Muscle of leg (tissue), 11 donors: Measurements from ENCODE around the gene NHLRC3. TPM values are rescaled to one million over a fixed set of nuclear protein-coding genes. Genes with fewer than 3 reads are reported as not detected.
"Not testable (repeated sequence)": the region's sequence is repeated elsewhere in the genome, so short reads cannot be mapped to it uniquely, and the experiment has no call there.

ENCODE experiments used
- DNase-seq: peaks from one replicate; pipeline ENCODE4 v3.0.0; 2013
- H3K27ac ChIP-seq: one replicate; pipeline ENCODE4 v1.5.1; 2013; ENCODE audit warnings: mild to moderate bottlenecking, low read length, control low read depth
- H3K27me3 ChIP-seq: one replicate; pipeline ENCODE4 v1.6.1; 2013; ENCODE audit warnings: low read length; ENCODE audit not compliant: control insufficient read depth, insufficient read depth
- H3K36me3 ChIP-seq: one replicate; pipeline ENCODE4 v1.6.1; 2013; ENCODE audit warnings: low read length; ENCODE audit not compliant: control insufficient read depth, insufficient read depth
- H3K4me1 ChIP-seq: one replicate; pipeline ENCODE4 v1.6.1; 2013; ENCODE audit warnings: low read length; ENCODE audit not compliant: control insufficient read depth, insufficient read depth
- H3K4me3 ChIP-seq: one replicate; pipeline ENCODE4 v1.5.1; 2013; ENCODE audit warnings: low read length, control low read depth
- H3K9me3 ChIP-seq: replicated peaks from 2 replicates; pipeline ENCODE4 v1.6.1; 2013; ENCODE audit warnings: low read depth, low read length; ENCODE audit not compliant: control insufficient read depth
- WGBS: methylation state at CpG from one replicate; pipeline ENCODE4 v1.1.5; 2013; ENCODE audit warnings: missing lambda C conversion rate; ENCODE audit not compliant: insufficient coverage; 5-methylcytosine and 5-hydroxymethylcytosine counted together
- polyA plus RNA-seq, 8 donors: library from polyadenylated mRNA; unstranded; fragments of 120-200 nt; gene quantifications; one replicate each; pipeline versions ENCODE4 v1.2.1 to v1.2.3, GENCODE V29; 2013; ENCODE audit warnings: inconsistent platforms in 1 of 8, low replicate concordance in 1 of 8; ENCODE audit not compliant: insufficient read length in 8 of 8, insufficient read depth in 1 of 8
- total RNA-seq: library from RNA; stranded (reverse); fragments of 120-200 nt; gene quantifications from one replicate; pipeline ENCODE4 v1.2.4, GENCODE V29; 2013

The NHLRC3 gene
- total and polyA plus RNA-seq, 9 donors: 22.0 to 42.5 (median 27.8) TPM

DNA sequence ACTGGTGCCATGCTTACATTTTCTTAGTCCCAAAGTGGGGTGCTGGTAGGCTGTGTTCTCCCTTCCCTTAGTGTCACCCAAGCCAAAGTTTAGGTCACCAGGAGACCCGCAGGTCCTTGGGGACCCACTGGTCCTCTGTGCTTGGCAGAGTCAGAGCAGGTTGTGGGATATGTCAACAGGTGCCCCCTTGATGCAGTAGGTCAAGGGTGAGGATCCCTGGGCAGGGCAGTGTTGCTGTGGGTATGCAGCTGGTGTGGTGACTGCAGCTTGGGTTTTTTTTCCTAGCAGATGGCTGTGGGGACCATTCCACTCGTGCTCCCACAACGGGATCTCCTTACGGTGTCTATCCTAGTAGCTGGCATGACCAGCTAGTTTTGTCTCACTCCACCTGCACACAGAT lies 23.7 kb downstream of the NHLRC3 start:
- H3K27me3 ChIP-seq: no peaks in the 10 kb centered on the region
- peaks cover 2% of the 10 kb centered on the region for H3K36me3 ChIP-seq
- no peak overlapping the region for H3K4me3 ChIP-seq
- no peaks in the 10 kb centered on the region for H3K4me1 ChIP-seq
- peaks cover 9% of the 10 kb centered on the region for H3K9me3 ChIP-seq
- no peak overlapping the region for H3K27ac ChIP-seq
- no peak for DNase-seq
- 82% methylated on average over 2 of the region's 4 CpGs for WGBS

DNA sequence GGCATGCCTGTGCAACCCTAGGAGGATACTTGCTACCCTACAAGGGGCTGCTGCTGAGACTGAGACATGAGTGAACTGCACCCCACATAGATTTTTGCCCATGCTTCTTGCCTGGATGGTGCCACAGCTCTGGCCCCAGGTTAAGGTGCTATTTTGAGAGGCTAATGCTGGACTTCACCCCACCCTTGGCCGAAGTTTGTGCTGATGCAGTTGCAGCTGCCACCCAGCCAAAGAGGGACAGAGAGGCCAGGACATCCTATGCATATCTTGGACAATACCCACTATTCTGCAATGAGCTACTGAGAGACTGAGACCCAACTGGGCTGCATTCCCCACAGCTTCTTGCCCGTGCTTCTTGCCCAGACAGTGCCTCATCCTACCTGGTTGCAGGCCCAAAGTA lies 34.6 kb downstream of the NHLRC3 start:
- Histone ChIP-seq H3K9me3 (no peaks in the 10 kb centered on the region), H3K27me3 (peaks cover 2% of the 10 kb centered on the region), H3K4me1 (peaks cover 5% of the 10 kb centered on the region), H3K36me3 (no peaks in the 10 kb centered on the region), H3K27ac (no peak overlapping the region), H3K4me3 (no peak overlapping the region)
- WGBS: 89% methylated on average over 1 of the region's 2 CpGs
- DNase-seq: no peak

DNA sequence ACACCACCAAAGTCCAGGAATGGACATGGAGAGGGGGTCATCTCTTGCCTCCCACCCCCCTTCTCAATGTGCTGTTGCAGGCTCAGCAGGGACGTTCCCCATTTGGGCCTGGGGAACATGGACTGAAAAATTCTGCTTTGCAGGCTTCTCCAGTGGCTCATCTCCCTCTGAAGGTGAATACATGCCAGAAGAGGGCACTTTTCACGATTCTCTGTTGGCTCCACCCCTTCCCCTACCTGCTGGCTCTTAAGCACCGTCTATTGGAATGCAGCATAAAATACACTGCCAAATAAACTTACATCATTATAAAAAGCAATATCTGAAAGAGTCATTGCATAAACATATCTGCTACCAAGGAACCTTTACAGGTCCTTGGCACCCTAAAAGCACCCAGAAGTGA lies 35.7 kb downstream of the NHLRC3 start:
- 53% methylated on average over 3 of the region's 3 CpGs for WGBS
- Histone ChIP-seq H3K4me3 (no peak overlapping the region), H3K36me3 (no peaks in the 10 kb centered on the region), H3K27ac (no peak overlapping the region), H3K27me3 (peaks cover 2% of the 10 kb centered on the region), H3K9me3 (no peaks in the 10 kb centered on the region), H3K4me1 (peaks cover 5% of the 10 kb centered on the region)
- no peak for DNase-seq

DNA sequence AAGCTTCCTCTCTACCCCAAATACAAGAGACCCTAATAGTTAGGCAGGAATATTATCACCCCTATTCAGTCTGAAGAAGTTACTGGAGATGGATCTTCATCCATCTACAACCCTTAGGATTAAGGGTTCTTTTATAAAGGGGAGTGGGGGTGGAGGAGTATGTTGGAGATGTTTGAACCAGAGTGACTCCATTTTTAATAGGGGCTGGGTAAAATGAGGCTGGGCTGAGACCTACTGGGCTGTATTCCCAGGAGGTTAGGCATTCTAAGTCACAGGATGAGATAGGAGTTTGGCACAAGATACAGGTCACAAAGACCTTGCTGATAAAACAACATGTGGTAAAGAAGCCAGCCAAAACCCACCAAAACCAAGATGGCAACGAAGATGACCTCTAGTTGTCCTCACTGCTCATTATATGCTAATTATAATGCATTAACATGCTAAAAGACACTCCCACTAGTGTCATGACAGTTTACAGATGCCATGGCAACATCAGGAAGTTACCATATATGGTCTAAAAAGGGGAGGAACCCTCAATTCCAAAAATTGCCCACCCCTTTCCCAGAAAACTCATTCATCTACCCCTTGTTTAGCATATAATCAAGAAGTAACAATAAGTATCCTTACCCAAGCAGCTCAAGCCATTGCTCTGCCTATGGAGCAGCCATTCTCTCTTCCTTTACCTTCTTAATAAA lies 48.1 kb downstream of the NHLRC3 start:
- H3K36me3 ChIP-seq, H3K9me3 ChIP-seq, H3K27ac ChIP-seq, H3K4me1 ChIP-seq, H3K4me3 ChIP-seq, H3K27me3 ChIP-seq, DNase-seq: not testable (repeated sequence)
- no CpG with 5 or more reads among the region's 1 CpG for WGBS

DNA sequence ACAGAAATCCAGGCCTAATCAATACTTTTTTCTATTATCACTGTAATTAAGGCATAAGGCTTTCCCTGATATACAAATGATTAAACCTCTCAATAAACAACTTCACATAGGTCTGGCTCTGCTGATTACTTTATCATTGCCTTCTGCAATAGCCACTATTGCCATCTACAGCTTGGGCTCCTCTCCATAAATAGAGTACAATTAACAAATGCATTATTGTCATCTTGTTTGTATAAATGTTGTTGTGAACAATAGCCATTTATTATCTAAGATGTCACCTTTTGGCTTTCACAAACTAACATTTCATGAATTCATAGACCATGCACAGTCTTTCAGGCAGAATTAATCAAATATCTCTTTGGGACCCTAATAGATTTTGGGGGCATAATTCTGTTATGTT lies 53.3 kb downstream of the NHLRC3 start:
- H3K27me3 ChIP-seq: no peaks in the 10 kb centered on the region
- DNase-seq: no peak
- peaks cover 2% of the 10 kb centered on the region for H3K4me1 ChIP-seq
- no peaks in the 10 kb centered on the region for H3K9me3 ChIP-seq
- no peak overlapping the region for H3K4me3 ChIP-seq
- H3K36me3 ChIP-seq: no peaks in the 10 kb centered on the region
- no peak overlapping the region for H3K27ac ChIP-seq

DNA sequence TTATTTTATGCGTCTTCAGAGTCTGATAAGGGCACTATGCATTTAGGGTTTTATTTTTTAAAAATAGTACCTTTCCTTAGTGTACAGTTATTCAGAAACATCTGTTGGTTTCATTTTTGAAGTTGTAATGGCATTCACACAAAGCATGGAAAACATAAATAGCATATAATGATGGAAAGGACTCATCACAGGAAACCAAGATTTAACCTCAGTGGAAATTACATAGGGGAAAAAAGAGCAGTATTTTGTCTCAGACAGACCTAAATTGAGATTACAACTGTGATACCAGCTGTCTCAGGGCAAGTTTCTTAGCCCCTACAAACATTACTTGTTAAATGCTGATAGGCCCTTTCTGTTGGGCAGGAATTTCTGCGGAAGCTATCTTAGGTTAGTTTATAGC lies 57.2 kb downstream of the NHLRC3 start:
- H3K4me3 ChIP-seq: no peak overlapping the region
- peaks cover 5% of the 10 kb centered on the region for H3K4me1 ChIP-seq
- WGBS: no CpG with 5 or more reads among the region's 2 CpGs
- H3K9me3 ChIP-seq: no peaks in the 10 kb centered on the region
- no peaks in the 10 kb centered on the region for H3K27me3 ChIP-seq
- no peaks in the 10 kb centered on the region for H3K36me3 ChIP-seq
- DNase-seq: no peak
- no peak overlapping the region for H3K27ac ChIP-seq

DNA sequence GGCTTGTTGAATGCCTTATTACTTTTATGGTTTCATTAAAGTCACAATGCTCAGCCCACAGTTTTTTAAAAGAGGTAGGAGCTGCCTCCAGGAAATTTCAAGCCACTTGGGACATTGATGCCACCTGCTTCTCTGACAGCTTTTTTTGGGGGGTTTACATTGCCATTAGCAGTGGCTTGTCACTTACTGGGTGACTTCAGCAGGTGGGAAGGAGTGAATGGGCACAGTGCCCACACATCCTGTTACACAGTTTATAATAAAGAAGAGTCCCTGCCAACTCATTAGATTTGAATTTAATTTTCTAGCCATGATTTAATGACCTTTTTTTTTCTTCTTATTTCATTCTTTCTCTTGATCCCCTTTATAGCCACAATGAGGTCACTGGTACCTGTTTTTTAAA lies 61.0 kb downstream of the NHLRC3 start:
- Histone ChIP-seq H3K9me3 (no peaks in the 10 kb centered on the region), H3K27ac (no peak overlapping the region), H3K4me3 (no peak overlapping the region), H3K27me3 (no peaks in the 10 kb centered on the region), H3K36me3 (no peaks in the 10 kb centered on the region), H3K4me1 (peaks cover 7% of the 10 kb centered on the region)
- peak; percentile 11 for DNase-seq

Other genes with a start within 250 kb of the NHLRC3 start
- gene STOML3, start 47.6 kb upstream of the NHLRC3 start, total RNA-seq: 0.04 TPM
- gene STOML3, start 47.6 kb upstream of the NHLRC3 start, polyA plus RNA-seq: under 1 TPM; 0.06 to 0.31 (median 0.20) TPM
- 14.6 TPM for gene PROSER1, start 367 bp upstream of the NHLRC3 start, total RNA-seq
- 10 to 100 TPM; 19.0 to 31.6 (median 24.1) TPM for gene PROSER1, start 367 bp upstream of the NHLRC3 start, polyA plus RNA-seq